NCI-H510A (cell line): ENCODE results near the gene GCFC2.
"Not testable (repeated sequence)": the region's sequence is repeated elsewhere in the genome, so short reads cannot be mapped to it uniquely, and the experiment has no call there.

Experiments
- DNase-seq: peaks from one replicate; lab custom pipeline; 2025; lab: John Stamatoyannopoulos, UW

Gene GCFC2

DNA sequence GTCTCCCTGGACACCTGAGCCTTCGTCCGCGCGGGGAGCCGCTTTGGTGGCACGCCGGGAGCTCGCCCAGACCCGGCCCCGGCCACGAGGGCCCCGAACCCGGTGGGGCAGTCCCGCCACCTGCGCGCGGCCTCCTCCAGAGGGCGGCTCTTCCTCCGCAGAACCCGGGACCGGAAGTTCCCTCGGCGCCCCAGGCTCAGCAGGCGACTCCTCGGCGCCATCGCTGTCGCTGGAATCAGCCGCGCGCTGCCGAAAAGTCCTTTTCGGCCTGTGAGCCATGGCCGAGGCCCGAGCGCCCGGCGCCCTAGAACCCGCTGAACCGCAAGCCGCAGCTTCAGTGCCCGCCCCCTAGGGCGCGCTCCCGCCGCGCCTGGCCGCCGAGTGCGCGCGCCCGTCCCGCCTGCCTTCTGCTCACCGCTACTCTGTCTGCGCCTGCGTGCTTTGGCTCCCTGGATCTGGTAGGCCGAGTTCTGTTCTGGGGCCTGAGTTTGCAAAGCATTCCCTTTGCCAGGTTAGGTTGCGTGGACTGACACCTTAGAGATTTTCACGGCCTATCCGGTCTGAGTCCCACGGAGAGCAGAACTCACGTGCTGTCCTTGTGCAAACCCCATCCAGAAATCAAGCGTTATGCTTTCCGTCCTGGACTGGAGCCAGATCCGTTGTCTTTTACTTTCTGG, at the start of gene GCFC2:
TSS of gene GCFC2 (minus strand) at position 339 of the 677 bp plus-strand sequence. CDS start at position 279, 60 bp downstream.
- DNase-seq = peak; percentile 91

DNA sequence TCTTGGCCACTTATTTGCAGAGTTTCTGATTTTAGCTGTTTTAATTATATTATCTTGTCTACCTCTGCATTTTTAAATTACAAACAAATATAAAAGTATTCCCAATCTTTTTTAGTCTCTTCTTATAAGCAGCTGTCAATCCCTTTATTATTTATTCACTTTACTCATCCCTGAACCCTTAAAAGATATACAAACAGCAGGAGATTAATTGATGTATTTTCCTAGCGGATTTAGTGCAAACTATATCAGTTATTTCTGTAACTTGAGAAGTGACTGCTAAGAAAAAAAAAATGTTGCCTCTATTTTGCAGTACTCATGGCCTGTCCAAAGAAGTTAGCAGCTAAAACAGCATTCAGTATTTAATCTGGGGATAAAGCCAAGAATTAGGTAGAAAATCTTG, 42.1 kb upstream of the GCFC2 start:
- no peak for DNase-seq

DNA sequence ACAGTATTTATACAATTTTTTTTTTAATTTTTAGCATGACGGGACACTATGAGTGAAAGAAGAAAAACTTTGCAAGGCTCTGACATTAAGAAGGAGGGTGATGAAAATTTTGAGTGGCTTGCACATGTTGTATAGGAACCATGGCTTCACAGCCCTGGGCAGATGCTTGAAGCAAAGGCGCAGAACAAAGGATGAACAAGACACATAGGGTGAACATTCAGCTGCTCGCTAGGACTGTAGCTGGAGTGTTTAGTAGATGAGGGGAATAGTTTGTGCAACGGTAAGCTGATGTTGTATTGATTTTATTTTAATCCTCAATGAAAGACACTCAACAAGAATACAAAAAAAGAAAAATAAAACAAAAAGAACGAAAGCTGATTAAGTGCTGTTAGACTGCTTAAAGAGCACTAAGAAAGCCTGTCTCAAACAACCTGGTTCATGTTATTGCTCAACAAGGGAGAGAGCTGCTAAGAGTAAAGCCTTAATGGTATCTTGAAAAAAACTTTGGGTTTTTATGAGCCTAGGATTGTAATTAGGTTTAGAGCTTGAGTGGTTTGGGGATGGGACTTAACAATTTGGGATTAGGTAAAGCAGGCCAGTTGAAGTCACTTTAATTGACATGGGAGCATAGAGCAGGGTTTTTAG, 41.2 kb upstream of the GCFC2 start:
- no peak for DNase-seq

DNA sequence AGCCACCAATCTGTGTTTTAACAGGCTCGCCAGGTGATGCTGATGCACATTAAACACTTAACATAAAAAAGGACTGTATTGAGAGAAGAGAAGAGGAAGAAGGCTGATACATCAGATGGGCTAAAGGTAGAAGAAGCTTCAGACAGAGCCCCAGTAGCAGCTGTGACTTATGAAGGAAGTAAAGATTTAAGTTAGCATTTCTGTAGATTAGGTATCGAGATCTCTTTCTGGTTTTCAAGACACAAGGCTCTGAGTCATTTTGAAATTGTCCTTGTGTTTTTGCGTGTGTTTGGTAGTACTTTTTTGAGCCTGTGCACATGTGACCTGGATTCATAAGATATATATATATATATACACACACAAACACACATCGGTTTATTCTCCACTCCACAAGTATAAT, 40.6 kb upstream of the GCFC2 start:
- no peak for DNase-seq

DNA sequence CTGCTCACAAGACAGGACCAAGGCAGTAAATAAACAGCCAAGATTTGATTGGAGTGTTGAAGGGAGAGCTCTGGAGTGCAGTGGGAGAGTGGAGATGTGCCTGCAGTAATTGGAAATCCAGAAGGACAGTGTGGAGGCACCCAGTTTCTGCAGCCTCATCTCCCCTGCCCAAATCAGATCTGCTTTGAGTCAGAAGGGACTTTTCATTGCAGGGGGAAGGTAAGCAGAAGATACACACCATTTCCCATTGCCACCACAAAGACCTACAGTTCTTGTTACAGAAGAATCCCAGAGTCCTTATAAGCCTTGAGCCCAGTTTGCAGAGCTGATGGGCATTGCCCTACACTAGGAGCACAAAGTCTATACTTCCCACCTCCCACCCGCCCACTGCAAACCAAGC, 27.2 kb upstream of the GCFC2 start:
- DNase-seq = no peak

DNA sequence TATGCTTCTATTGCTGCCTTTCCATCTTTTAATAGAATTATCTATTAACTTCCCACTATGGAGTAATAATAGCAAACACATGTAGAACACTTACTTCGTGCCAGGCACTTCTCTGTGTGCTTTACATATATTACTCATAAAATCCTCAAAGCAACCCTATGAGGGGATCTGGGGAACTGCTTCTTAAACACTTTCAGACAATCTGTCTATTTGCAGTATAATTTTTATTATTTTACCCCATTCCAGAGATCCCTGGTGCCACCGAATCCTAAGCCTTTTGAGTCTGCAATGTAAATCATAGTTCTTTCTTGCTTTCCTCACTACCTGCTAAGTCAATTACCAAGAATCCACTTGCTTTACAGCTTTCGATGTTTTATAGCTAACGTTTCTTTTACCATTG, 25.6 kb upstream of the GCFC2 start:
- DNase-seq = no peak

DNA sequence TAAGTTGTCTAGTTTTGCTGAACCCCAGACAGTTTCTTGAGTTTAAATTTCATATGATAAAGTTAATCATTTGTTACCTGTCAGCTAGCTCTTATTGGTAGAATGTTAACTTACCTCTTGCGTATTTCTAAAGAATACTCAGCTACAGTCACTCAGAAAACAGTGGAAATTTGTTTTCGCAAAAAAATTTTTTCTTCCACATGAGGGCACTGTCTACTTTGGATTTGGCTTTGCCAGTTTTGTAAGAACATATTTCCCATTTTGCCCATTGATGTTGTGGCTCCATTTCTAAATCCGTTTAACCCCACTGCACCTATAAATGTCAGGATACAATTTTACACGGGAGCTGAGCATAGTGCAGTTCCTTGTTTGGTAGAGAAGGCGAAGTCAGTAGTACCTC, 19.1 kb upstream of the GCFC2 start:
- DNase-seq = no peak

DNA sequence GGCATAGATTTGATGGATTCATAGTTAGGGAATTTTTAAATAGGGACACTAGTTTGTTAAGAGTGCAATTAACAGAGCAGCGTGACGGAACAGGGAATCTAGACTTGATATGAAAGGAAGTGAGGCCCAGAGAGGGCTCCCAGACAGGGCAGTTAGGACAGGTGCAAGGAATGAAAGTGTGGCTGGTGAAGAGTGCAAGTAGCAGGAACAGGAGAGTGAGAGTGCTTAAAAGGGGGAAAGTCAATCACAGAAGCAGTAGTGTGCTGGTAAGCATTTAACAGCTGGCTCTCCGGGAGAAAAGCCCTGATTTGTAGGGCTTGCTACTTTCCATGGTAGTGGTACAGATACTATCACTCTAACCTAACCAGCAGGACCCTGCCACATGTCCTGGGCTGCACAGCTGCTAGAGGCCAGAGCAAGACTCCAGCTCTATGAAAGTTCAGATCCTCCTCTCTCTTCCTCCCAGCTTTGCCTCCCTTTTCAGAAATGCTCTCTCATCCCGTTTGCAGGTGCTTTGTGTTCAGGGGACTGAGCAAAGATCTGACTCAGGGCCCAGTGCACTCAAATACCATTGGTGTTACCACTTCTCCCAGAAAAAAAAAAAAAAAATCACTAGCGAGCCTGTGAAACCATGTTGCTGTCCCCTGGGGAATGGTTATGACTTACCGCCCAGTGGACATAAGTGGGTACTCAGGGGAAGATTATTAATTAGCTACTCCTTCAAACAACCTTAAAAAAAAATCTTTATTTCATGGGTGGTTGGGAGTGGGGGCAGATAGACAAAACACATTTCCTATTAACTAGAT, 18.1 kb upstream of the GCFC2 start:
- no peak for DNase-seq

DNA sequence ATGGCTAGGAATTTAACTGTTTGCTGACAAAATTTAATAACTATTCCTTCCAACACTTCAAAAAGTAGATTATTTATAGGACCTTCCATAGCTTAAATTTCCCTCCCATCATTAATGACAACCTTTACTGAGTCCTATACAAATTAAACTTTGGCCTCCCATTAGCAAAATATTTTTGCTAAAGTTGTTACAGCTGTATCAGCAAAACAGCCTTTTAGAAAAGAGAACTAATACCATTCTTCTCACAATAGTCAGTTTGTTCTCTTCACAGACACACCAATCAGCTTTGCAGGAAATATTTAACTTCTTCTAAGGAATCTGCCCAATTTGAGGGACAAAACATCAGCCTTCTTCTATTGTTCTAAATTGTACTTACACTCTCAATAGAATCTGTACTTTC, 12.0 kb upstream of the GCFC2 start:
- no peak for DNase-seq

DNA sequence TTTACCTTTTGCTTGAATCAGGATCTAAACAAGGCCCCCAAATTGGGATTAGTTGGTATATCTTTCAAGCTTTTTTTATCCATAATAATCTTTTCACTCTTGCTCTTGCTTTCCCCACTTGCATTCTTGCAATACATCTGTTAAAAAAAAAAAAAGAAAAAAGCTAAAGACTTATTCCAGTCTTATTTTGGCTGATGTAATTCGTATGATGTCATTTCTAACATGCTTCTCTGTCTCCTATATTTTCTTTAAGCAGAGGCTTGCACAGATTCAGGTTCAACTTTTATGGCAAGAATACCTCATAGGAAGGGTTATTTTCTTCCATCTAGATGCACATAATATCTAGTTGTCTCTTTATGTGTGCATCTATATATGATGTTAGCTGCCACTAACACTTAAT, 9.8 kb upstream of the GCFC2 start:
- no peak for DNase-seq

DNA sequence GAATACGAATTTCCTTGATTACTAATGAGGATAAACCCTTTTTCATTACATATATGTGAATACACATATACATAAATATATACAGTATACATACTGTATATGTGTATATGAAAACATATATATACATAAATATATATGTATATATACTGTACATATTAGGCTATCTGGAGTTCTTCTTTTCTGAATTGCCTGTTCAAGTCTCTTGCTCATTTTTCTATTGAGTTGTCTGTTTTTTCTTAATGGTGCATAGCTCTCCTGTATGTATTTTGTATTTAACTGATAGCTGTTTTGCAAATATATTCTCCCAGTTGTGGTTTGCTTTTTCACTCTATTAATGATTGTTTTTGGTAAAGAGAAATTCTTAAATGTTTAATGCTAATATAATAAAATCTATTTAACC, 8.9 kb upstream of the GCFC2 start:
- no peak for DNase-seq

DNA sequence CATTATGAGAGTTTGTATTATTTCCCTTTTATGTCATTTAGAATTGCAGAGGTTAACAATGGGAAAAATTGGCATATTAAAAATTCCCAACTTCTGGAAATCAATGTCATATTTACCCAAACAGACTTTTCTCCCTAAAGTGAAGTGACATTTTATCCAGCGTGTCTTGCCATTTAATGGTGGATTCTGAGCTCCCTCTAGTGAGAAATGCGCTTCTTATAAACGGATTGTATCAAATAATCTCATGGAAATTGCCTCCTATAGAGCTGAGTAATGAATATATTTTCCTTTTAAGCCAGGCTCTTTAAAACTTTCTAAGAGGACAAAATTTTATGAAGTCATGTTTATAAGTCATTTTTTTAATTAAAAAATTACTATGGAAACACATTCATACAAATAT, 5.7 kb upstream of the GCFC2 start:
- no peak for DNase-seq

DNA sequence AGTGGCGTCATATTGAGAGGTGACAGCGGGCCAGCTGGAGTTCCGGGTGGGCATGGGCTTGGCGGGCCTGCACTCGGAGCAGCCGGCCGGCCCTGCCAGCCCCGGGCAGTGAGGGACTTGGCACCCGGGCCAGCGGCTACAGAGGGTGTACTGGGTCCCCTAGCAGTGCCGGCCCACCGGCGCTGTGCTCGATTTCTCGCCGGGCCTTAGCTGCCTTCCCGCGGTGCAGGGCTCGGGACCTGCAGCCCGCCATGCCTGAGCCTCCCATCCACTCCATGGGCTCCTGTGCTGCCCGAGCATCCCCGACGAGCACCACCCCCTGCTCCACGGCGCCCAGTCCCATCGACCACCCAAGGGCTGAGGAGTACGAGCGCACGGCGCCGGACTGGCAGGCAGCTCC, 875 bp upstream of the GCFC2 start:
- not testable (repeated sequence) for DNase-seq

DNA sequence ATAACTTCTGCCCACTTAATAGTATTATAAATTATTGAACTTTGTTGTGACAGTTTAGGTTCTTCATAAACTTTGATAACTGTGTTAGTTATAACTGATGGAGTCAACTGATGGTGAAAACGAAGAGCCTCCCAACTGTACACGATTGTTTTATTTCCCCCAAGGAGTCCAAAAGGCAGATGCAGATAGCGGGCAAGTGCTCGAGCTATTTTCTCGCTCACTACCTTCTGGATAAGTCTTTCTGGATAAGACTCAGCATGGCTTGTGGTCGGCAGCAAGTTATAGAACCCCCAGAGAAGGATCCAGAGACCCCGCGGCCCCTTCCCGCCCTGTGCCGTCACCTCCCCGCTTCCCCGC, 517 bp downstream of the GCFC2 start:
- DNase-seq = no peak

DNA sequence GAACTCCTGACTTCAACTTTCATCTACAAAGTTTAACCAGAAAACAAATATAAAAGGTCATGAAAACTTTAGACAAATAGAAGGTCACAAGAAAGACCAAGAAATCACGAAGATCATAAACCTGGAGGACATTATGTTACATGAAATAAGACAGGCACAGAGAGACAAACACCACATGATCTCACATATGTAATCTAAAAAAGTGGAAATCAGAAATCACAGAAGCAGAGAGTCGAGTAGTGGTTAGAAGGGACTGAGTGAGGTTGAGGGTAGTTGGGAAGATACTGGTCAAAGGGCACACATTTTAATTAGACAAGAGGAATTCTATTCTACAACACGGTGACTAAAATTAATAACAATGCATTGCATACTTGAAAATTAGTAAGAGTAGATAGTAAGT, 1.4 kb downstream of the GCFC2 start:
- no peak for DNase-seq

DNA sequence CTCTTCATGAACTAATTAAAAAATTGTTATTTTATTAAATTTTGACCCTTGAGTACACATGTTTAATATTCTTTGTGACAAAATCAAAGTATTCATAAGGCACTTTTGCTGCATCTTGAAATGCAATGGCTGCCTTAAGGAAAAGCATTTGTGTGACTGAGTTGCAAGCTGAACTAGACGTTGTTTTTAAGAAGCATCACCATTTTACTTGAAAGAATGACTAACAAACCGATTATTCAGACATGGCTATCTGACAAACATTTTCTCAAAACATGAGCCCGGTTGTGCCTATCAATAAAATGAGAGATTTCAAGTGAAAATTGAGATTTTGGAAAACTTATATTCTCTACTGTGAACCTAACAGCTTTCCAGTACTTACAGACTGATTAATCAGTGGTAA, 2.8 kb downstream of the GCFC2 start:
- no peak for DNase-seq

DNA sequence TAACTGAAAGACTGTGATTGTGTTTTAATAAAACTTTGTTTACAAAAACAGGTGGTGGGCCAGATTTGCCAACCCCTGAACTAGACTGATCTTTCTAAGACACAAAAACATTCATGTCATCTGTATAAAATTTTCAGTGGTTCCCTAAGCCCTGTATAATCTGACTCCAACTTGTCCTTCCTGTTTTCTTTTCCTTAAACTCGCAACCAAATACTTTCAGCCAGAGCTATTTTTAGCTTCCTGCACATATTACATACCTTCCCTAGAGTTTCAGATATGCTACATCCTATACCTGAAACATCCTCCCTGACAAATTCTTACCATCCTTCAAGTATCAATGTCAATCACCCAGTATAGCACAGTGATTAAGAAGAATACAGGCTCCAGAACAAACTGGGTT, 4.8 kb downstream of the GCFC2 start:
- no peak for DNase-seq

DNA sequence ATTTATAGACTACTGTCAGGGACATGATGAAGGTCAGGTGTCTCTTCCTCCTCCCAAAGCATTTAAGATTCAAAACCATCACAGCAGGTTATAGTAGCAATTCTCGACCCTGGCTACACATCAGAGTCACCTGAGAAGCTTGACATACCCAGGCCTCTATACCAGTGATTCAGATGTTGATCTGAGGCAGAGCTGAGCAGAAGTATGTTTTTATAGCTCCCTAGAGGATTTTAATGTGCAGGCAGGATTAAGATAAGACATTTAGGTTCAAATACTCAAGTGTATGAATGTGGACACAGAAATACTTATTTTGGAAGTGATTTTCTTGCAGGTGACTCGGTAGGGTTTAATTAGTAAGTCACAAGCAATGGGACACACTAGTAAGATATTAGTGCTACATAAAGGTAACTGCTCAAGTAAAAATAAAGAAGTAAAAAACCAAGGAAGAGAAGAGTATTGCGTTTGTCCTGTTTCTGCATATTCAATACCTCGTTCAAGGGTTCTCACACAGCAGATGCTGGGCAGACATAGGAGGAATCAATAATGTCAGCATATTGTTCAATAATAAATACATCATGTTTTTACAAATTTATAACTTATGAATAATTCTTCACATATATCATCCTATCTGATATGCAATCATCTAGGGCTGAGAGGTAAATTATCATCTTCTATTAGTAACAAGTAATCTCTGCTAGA, 7.0 kb downstream of the GCFC2 start:
- no peak for DNase-seq

DNA sequence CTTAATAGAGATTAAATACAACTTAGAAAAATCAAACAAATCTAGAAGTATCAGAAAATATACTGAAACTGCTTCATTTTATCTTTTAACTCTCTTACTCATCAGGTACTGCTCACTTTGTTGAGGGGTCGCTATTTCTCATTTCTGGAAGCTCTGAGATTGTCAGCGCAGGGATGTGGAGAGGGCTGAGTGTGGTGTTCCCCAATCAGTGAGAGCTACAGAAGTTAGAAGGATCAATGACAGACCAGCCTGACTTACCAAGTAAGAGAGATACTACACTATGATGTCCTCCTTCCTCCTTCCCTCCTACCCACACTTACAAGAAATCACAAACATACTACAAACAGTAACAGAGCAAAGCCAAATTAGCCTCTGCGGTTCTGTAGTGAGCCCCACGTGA, 8.1 kb downstream of the GCFC2 start:
- no peak for DNase-seq

DNA sequence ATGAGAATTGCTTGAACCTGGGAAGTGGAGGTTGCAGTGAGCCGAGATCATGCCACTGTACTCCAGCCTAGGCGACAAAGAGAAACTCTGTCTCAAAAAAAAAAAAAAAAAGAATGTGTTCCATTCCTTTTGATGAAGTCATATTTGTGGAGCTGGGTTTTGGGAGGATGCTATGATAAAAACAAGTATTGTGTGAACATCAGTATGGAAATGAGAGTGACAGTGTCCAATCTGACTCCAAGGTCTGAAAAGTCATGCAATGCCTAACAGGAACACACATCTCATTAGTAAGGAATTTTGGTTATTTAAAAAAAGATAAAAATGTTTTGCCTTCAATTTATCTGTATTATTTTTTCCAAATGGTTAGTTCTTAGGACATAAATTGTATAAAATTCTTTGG, 11.8 kb downstream of the GCFC2 start:
- no peak for DNase-seq

DNA sequence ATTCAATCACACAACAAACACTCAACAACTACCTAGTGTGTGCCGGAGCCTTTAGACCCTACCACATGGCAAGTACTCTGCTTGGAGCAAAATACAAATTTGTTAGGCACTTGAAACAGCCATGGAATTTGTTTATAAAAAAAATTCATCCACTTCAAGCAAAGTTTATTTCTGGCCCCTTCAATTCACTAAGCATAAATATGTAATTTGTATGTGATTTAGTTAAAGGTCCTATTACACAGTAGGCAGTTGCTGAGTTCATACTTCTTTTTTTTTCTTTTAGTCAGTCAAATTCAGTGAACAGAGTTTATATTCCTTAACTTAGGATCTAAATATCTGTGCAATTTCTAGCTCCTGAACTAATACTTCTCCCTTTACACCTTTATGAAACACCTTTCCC, 22.5 kb downstream of the GCFC2 start:
- no peak for DNase-seq

DNA sequence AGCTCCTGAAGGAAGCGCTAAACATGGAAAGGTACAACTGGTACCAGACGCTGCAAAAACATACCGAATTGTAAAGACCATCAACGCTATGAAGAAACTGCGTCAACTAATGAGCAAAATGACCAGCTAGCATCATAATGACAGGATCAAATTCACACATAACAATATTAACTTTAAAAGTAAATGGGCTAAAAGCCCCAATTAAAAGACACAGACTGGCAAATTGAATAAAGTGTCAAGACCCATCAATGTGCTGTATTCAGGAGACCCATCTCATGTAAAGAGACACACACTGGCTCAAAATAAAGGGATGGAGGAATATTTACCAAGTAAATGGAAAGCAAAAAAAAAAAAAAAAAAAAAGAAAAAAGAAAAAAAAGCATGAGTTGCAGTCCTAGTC, 27.3 kb downstream of the GCFC2 start:
- DNase-seq = not testable (repeated sequence)

DNA sequence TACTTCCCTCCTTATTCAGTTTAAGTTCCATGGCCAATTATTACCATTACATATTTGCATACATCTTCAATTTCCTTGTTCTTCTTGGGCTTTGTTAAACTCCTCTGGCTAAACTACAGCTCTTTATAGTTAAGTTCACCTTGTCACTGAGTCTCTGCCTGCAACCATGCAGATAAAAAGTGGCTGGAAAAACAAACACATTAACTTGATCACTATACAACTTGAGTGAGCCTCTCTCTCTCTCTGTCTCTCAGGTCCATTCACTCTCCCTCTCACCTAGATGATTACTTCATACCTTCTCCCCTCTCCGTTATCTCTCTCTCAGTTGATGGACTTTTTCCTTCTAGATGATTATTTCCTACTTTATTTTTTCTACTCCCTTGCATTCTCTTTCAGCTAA, 30.3 kb downstream of the GCFC2 start:
- DNase-seq = no peak
